ENCODE data around the gene CEP63. TPM values are rescaled to one million over a fixed set of nuclear protein-coding genes. Genes with fewer than 3 reads are reported as not detected.

CEP63 gene
- total and polyA plus RNA-seq, 2 experiments from 2014 or later: 15.8 to 237 TPM

DNA sequence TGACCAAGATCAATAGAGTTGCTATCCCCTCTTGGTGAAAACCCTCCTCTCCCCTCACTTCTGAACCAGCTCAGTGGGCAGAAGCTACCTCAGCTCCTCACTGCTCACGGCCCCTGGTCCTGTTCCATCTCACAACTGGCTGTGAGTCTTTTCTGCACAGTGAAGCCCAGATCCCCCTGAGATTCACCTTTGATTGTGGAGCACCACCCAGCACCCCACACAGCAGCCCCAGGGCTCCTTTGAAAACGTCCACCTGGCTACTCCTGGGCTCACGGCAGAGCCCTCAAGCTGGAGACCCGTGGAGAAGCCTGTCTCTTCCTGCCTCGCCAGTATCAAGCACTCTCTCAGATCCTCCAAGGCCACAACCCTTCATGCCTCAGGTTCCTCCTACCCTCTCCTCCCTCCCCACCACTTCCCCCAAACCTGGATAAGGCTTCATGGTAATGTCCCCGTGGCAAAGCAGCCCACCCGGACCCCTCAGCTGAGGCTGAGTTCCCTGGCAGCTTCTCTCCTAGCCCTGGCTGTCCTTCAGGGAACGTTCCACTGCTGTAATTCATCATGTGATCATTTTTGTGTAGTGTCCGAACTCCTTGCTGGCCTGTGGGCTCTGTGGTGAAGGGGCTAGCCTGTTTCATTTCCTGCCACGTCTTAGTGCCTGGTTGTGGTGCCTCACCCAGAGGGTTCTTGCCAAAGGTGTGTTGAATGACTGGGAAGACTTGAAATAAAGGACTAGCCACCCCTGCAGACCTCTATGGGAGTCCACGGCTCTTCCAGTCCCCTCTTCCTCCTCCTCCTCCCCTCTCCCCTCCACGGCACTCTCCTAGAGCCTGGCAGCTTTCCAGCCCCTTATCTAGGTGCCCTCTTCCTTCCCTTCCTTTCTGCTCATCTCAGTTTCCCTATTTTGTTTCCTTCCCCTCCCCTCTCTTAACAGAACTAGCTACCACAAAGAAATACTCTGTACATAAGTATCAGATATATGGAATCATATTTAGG lies 120.5 kb downstream of the CEP63 start:
- Histone ChIP-seq H3K4me3 (no peak overlapping the region), H3K9me2 (replicated peaks; ENCODE audit: insufficient read depth) (no peaks in the 10 kb centered on the region), H3K36me3 (replicated peaks; ENCODE audit: insufficient read depth, low read depth) (no peaks in the 10 kb centered on the region), H3K4me2 (no peak overlapping the region), H3K27me3 (no peaks in the 10 kb centered on the region), H2AFZ (no peak overlapping the region), H3K9me3 (ENCODE audit: low read depth) (no peaks in the 10 kb centered on the region), H3K79me2 (no peaks in the 10 kb centered on the region), H3K4me1 (ENCODE audit: insufficient read depth) (peaks cover 9% of the 10 kb centered on the region), H4K20me1 (ENCODE audit: insufficient read depth, poor library complexity, severe bottlenecking) (no peaks in the 10 kb centered on the region), H3K27ac (no peak overlapping the region)
- WGBS (ENCODE audit: low lambda C conversion rate, missing lambda C conversion rate): 82% methylated on average over 12 of the region's 12 CpGs
- no peak for DNase-seq (ENCODE audit: low spot score)
- TF ChIP-seq, protein P1, sequence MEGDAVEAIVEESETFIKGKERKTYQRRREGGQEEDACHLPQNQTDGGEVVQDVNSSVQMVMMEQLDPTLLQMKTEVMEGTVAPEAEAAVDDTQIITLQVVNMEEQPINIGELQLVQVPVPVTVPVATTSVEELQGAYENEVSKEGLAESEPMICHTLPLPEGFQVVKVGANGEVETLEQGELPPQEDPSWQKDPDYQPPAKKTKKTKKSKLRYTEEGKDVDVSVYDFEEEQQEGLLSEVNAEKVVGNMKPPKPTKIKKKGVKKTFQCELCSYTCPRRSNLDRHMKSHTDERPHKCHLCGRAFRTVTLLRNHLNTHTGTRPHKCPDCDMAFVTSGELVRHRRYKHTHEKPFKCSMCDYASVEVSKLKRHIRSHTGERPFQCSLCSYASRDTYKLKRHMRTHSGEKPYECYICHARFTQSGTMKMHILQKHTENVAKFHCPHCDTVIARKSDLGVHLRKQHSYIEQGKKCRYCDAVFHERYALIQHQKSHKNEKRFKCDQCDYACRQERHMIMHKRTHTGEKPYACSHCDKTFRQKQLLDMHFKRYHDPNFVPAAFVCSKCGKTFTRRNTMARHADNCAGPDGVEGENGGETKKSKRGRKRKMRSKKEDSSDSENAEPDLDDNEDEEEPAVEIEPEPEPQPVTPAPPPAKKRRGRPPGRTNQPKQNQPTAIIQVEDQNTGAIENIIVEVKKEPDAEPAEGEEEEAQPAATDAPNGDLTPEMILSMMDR (IDR thresholded peaks at IDR 0.05; ENCODE audit: poor library complexity): no peak
- TF ChIP-seq EZH2 (IDR thresholded peaks at IDR 0.05; ENCODE audit: borderline replicate concordance) (no peak), EZH2phosphoT487 (IDR thresholded peaks at IDR 0.05; ENCODE audit: low read depth, severe bottlenecking, unreplicated experiment) (no peak)

DNA sequence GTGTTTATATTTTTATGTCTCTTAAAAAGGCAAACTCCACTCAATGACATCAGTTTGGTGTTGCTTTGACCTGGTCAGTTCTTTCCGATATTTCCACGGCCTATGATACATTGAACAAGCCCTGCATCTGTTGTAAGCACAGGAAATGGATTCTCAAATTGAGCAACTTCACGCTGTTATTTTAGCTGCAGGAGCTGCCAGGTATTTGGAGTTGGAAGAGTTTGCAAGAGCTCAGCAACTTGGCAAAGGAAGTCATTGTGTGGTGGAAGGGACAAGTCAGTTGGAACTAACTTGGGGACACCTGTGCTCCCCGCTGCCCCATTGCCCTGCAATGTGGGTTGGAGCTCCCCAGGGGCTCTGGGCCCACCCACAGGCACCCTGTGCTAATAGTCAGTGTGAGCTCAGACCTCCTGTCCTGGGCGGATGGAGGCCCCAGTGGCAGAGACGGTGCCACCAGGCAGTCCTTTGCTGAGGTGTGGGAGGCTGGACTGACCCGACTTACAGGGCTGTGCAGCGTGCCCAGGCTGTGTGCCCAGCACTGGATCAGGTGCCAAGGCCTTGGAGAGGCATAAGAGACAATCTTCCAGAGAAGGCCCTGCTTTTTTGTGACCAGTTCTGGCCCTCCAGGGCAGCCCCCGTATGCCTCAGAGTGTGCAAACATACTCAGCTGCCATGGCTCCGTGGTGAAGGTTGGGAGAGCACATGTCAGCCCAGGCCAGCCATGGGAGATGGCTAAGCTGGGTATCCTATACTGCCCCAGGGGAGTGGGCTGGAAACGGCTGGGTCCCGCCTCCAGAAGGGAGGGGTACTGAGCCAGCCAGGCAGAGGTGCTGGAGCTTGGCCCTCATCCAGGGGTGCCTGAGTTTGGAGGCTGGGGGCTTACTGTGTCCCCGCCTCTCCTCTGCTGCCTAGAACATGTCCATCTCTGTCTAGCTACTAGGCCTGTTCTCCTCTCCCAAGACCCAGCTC lies 121.5 kb downstream of the CEP63 start:
- no peak for DNase-seq (ENCODE audit: low spot score)
- TF ChIP-seq EZH2phosphoT487 (IDR thresholded peaks at IDR 0.05; ENCODE audit: low read depth, severe bottlenecking, unreplicated experiment) (no peak), EZH2 (IDR thresholded peaks at IDR 0.05; ENCODE audit: borderline replicate concordance) (no peak)
- TF ChIP-seq, protein P1 (IDR thresholded peaks at IDR 0.05; ENCODE audit: poor library complexity): no peak
- Histone ChIP-seq H3K27ac (no peak overlapping the region), H3K27me3 (no peaks in the 10 kb centered on the region), H3K9me2 (replicated peaks; ENCODE audit: insufficient read depth) (no peaks in the 10 kb centered on the region), H3K4me2 (no peak overlapping the region), H3K36me3 (replicated peaks; ENCODE audit: insufficient read depth, low read depth) (no peaks in the 10 kb centered on the region), H3K4me1 (ENCODE audit: insufficient read depth) (peaks cover 4% of the 10 kb centered on the region), H2AFZ (no peak overlapping the region), H4K20me1 (ENCODE audit: insufficient read depth, poor library complexity, severe bottlenecking) (no peaks in the 10 kb centered on the region), H3K9me3 (ENCODE audit: low read depth) (no peaks in the 10 kb centered on the region), H3K79me2 (no peaks in the 10 kb centered on the region), H3K4me3 (no peak overlapping the region)
- WGBS (ENCODE audit: low lambda C conversion rate, missing lambda C conversion rate): 79% methylated on average over 13 of the region's 13 CpGs

DNA sequence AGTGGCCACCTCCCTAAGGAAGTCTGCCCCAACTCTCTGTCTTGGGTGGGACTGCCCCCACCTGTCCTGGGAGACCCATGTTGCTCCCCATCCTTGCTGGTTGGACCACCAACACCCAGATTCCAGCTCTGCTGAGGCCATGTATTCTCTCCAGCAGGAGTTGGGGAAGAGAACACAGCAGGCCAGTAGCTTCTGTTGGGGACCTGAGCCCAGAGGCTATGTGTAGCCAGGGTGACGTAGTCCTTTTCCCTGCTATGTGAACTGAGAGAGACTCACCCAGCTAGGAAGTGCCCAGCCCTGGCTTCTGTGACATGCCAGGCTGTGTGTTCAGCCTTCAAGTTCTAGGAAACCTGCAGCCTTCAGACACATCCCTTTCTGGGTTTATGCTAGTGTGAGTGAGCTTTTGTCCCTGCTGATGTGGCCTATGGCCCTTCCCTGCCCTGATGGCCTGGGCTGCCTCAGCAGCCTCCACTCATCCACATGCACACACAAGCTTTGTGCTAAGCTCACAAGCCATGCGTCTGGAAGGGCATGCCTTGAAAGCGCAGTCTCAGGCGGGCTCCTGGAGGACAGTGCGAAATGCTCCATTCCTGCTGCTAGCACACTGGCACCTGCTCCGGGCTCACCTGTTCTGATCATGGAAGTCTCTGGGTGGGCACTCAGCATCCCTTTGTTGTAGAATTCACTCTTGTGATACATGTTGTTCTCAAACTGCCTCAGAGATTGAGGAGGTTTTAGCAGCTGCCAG lies 122.3 kb downstream of the CEP63 start:
- H3K36me3 ChIP-seq (replicated peaks; ENCODE audit: insufficient read depth, low read depth): no peaks in the 10 kb centered on the region
- H3K27ac ChIP-seq: no peak overlapping the region
- H3K9me2 ChIP-seq (replicated peaks; ENCODE audit: insufficient read depth): no peaks in the 10 kb centered on the region
- H4K20me1 ChIP-seq (ENCODE audit: insufficient read depth, poor library complexity, severe bottlenecking): no peaks in the 10 kb centered on the region
- no peak overlapping the region for H3K4me2 ChIP-seq
- TF ChIP-seq EZH2 (IDR thresholded peaks at IDR 0.05; ENCODE audit: borderline replicate concordance) (no peak), EZH2phosphoT487 (IDR thresholded peaks at IDR 0.05; ENCODE audit: low read depth, severe bottlenecking, unreplicated experiment) (no peak)
- TF ChIP-seq, protein P1 (IDR thresholded peaks at IDR 0.05; ENCODE audit: poor library complexity): no peak
- DNase-seq (ENCODE audit: low spot score): no peak
- H3K4me3 ChIP-seq: no peak overlapping the region
- no peaks in the 10 kb centered on the region for H3K4me1 ChIP-seq (ENCODE audit: insufficient read depth)
- H2AFZ ChIP-seq: no peak overlapping the region
- H3K79me2 ChIP-seq: no peaks in the 10 kb centered on the region
- no peaks in the 10 kb centered on the region for H3K27me3 ChIP-seq
- no peaks in the 10 kb centered on the region for H3K9me3 ChIP-seq (ENCODE audit: low read depth)
- WGBS (ENCODE audit: low lambda C conversion rate, missing lambda C conversion rate): 97% methylated on average over 6 of the region's 6 CpGs

Measured in hepatocyte (in vitro differentiated cells).